ENCODE results near the gene JPT2. TPM values are rescaled to one million over a fixed set of nuclear protein-coding genes. Genes with fewer than 3 reads are reported as not detected.

Gene JPT2
- total RNA-seq, 1 experiment from 2014 or later = 244 TPM

- no TSS peak for BruUV-seq (replicated peaks)
- Histone ChIP-seq H3K4me3 (no peak overlapping the region), H3K27ac (no peak overlapping the region), H4K20me1 (ENCODE audit: insufficient read depth) (no peaks in the 10 kb centered on the region), H3F3A (ENCODE audit: insufficient read depth, low read depth) (no peaks in the 10 kb centered on the region), H3K9me3 (ENCODE audit: insufficient read depth, low read depth) (no peaks in the 10 kb centered on the region), H2AFZ (no peak overlapping the region), H3K4me2 (no peak overlapping the region), H3K9me2 (ENCODE audit: insufficient read depth) (no peaks in the 10 kb centered on the region), H3K27me3 (ENCODE audit: insufficient read depth, low read depth) (no peaks in the 10 kb centered on the region), H3K36me3 (ENCODE audit: low read depth) (0 out of 2 replicates have a peak, but pooled peaks cover 8% of the 10 kb centered on the region), H3K4me1 (replicated peaks; ENCODE audit: insufficient read depth) (no peaks in the 10 kb centered on the region), H3K79me2 (ENCODE audit: low read depth) (no peaks in the 10 kb centered on the region)
- TF ChIP-seq CTCF (conservative IDR thresholded peaks at IDR 0.05) (no peak), EZH2 (IDR thresholded peaks at IDR 0.05; ENCODE audit: low read depth) (no peak)
- DNase-seq = no peak
- ChIA-PET POLR2A (ENCODE audit: unreplicated experiment) (no interaction called here), CTCF (no interaction called here)
- intact Hi-C loops (cut with micrococcal nuclease; ENCODE audit: unreplicated experiment) = no loop called here
Observed at GRCh38 chr16:1668612-1669319, 9.3 kb upstream of the JPT2 start.

GRCh38 chr16:1669698-1670097, 8.4 kb upstream of the JPT2 start:
- intact Hi-C loops (cut with micrococcal nuclease; ENCODE audit: unreplicated experiment) = no loop called here
- Histone ChIP-seq H3F3A (ENCODE audit: insufficient read depth, low read depth) (no peaks in the 10 kb centered on the region), H3K36me3 (ENCODE audit: low read depth) (0 out of 2 replicates have a peak, but pooled peaks cover 5% of the 10 kb centered on the region), H3K9me2 (ENCODE audit: insufficient read depth) (no peaks in the 10 kb centered on the region), H3K4me2 (no peak overlapping the region), H3K27ac (no peak overlapping the region), H3K9me3 (ENCODE audit: insufficient read depth, low read depth) (no peaks in the 10 kb centered on the region), H3K79me2 (ENCODE audit: low read depth) (no peaks in the 10 kb centered on the region), H2AFZ (no peak overlapping the region), H3K4me1 (replicated peaks; ENCODE audit: insufficient read depth) (0 out of 2 replicates have a peak, but pooled peaks cover 1% of the 10 kb centered on the region), H3K4me3 (no peak overlapping the region), H3K27me3 (ENCODE audit: insufficient read depth, low read depth) (no peaks in the 10 kb centered on the region), H4K20me1 (ENCODE audit: insufficient read depth) (no peaks in the 10 kb centered on the region)
- no TSS peak for BruUV-seq (replicated peaks)
- ChIA-PET POLR2A (ENCODE audit: unreplicated experiment) (no interaction called here), CTCF (interaction anchor here (0.6 kb wide), 1 partner anchor 301 kb away, joined by 12 read pairs; no protein-coding TSS in a partner anchor)
- TF ChIP-seq CTCF (conservative IDR thresholded peaks at IDR 0.05) = no peak
- no peak for TF ChIP-seq EZH2 (IDR thresholded peaks at IDR 0.05; ENCODE audit: low read depth)
- no peak for DNase-seq

- H3K9me3 ChIP-seq (ENCODE audit: insufficient read depth, low read depth) = no peaks in the 10 kb centered on the region
- H4K20me1 ChIP-seq (ENCODE audit: insufficient read depth) = no peaks in the 10 kb centered on the region
- ChIA-PET CTCF (interaction anchor here (0.6 kb wide), 1 partner anchor 301 kb away, joined by 12 read pairs; no protein-coding TSS in a partner anchor), POLR2A (ENCODE audit: unreplicated experiment) (no interaction called here)
- H3F3A ChIP-seq (ENCODE audit: insufficient read depth, low read depth) = no peaks in the 10 kb centered on the region
- DNase-seq = no peak
- H3K79me2 ChIP-seq (ENCODE audit: low read depth) = no peaks in the 10 kb centered on the region
- 0 out of 2 replicates have a peak, but pooled peaks cover 5% of the 10 kb centered on the region for H3K36me3 ChIP-seq (ENCODE audit: low read depth)
- H2AFZ ChIP-seq = no peak overlapping the region
- 0 out of 2 replicates have a peak, but pooled peaks cover 4% of the 10 kb centered on the region for H3K4me1 ChIP-seq (replicated peaks; ENCODE audit: insufficient read depth)
- no peaks in the 10 kb centered on the region for H3K27me3 ChIP-seq (ENCODE audit: insufficient read depth, low read depth)
- no peak overlapping the region for H3K27ac ChIP-seq
- intact Hi-C loops (cut with micrococcal nuclease; ENCODE audit: unreplicated experiment) = no loop called here
- no peak overlapping the region for H3K4me3 ChIP-seq
- H3K9me2 ChIP-seq (ENCODE audit: insufficient read depth) = no peaks in the 10 kb centered on the region
- no TSS peak for BruUV-seq (replicated peaks)
- H3K4me2 ChIP-seq = no peak overlapping the region
- TF ChIP-seq EZH2 (IDR thresholded peaks at IDR 0.05; ENCODE audit: low read depth) = no peak
- no peak for TF ChIP-seq CTCF (conservative IDR thresholded peaks at IDR 0.05)
Observed at GRCh38 chr16:1670371-1670770, 7.7 kb upstream of the JPT2 start.
